ENCODE data around the gene ADSS1.

ADSS1 gene

GRCh38 chr14:104794993-104795780, 71.2 kb downstream of the ADSS1 start, which contains the start of gene AKT1:
Gene AKT1 (minus strand): TSS chr14:104795748. CDS start chr14:104792643, 3,105 bp downstream.
- TF ChIP-seq NFIC (IDR thresholded peaks at IDR 0.05) (no peak), TCF12 (IDR thresholded peaks at IDR 0.05; ENCODE audit: low read depth) (no peak), YY1 (IDR thresholded peaks at IDR 0.05; ENCODE audit: low read depth) (no peak), EGR1 (IDR thresholded peaks at IDR 0.05) (no peak), MAX (IDR thresholded peaks at IDR 0.05) (peak; percentile 15; the same call in 1 of the 2 replicates), REST (IDR thresholded peaks at IDR 0.05; ENCODE audit: low read depth) (no peak), FOXM1 (IDR thresholded peaks at IDR 0.05; ENCODE audit: borderline replicate concordance, low read depth) (no peak)

GRCh38 chr14:104795781-104796686, 72.0 kb downstream of the ADSS1 start:
- TF ChIP-seq CEBPB (IDR thresholded peaks at IDR 0.05): no peak
- no peak for TF ChIP-seq TAF1 (IDR thresholded peaks at IDR 0.05; ENCODE audit: low read depth)
- 0 out of 2 replicates have a peak, but pooled peaks have one; percentile 55 for TF ChIP-seq ZBTB7A (IDR thresholded peaks at IDR 0.05; ENCODE audit: low read depth)

- no peak for TF ChIP-seq TEAD4 (IDR thresholded peaks at IDR 0.05)
- no peak for TF ChIP-seq CEBPB (IDR thresholded peaks at IDR 0.05)
- TF ChIP-seq RAD21 (IDR thresholded peaks at IDR 0.05; ENCODE audit: low read depth): no peak
- TF ChIP-seq MAX (IDR thresholded peaks at IDR 0.05): no peak
These were observed 72.7 kb downstream of the ADSS1 start for GRCh38 chr14:104796687-104797081.
